H7 (cell line): ENCODE data around the gene C19orf12. TPM values are rescaled to one million over a fixed set of nuclear protein-coding genes. Genes with fewer than 3 reads are reported as not detected.

Experiments
- DNase-seq: peaks from one replicate; pipeline ENCODE4 v3.0.0; 2012
- H3K27me3 ChIP-seq: 2 replicates; pipeline ENCODE4 v1.6.0; 2011; ENCODE audit warnings: mild to moderate bottlenecking, low read length; ENCODE audit not compliant: control insufficient read depth, insufficient read depth
- H3K36me3 ChIP-seq: replicated peaks from 2 replicates; pipeline ENCODE4 v1.5.1; 2011; ENCODE audit warnings: low read length; ENCODE audit not compliant: control insufficient read depth, insufficient read depth
- H3K4me3 ChIP-seq: 2 replicates; pipeline ENCODE4 v1.5.1; 2011; ENCODE audit warnings: low read depth, mild to moderate bottlenecking, control low read depth, low read length, moderate library complexity; ENCODE audit not compliant: insufficient read depth
- total RNA-seq: library from RNA; depleted of rRNA; stranded (reverse); fragments of >200 nt; shearing (Covaris generic); gene quantifications from 2 replicates; pipeline ENCODE4 v1.2.3, GENCODE V29; 2014; rRNA removed

The C19orf12 gene
- total RNA-seq, 1 experiment from 2014 or later: 24.0 TPM

DNA sequence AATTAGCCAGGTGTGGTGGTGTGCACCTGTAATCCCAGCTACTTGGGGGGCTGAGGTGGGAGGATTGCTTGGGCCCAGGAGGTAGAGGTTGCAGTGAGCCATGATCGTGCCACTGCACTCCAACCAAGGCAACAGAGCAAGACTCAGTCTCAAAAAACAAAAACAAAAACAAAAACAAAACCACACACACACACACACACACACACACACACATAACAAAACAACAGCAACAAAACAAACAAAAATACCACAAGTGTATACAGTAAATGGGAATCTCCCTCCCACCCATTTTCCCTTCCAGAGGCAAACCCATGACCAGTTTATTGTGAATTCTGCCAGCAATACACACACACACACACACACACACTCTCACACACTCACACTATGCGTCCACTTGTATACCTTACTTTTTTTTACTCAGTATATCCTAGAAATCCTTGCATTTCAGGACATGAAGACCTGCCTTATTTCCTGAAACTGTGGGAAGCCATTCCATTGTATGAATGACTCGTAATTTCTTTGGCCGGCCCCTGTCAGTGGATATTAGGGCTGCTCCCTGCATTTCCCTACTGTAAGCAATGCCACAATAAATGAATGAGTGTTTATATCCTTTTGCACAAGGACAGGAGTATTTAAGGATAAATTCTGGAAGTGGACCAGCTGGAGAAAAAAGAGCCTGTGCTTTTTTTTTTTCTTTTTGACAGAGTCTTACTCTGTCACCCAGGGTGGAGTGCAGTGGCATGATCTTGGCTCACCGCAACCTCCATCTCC is 56.7 kb downstream of the C19orf12 start:
- Histone ChIP-seq H3K36me3 (no peaks in the 10 kb centered on the region), H3K4me3 (no peak overlapping the region), H3K27me3 (no peaks in the 10 kb centered on the region)
- DNase-seq: no peak

DNA sequence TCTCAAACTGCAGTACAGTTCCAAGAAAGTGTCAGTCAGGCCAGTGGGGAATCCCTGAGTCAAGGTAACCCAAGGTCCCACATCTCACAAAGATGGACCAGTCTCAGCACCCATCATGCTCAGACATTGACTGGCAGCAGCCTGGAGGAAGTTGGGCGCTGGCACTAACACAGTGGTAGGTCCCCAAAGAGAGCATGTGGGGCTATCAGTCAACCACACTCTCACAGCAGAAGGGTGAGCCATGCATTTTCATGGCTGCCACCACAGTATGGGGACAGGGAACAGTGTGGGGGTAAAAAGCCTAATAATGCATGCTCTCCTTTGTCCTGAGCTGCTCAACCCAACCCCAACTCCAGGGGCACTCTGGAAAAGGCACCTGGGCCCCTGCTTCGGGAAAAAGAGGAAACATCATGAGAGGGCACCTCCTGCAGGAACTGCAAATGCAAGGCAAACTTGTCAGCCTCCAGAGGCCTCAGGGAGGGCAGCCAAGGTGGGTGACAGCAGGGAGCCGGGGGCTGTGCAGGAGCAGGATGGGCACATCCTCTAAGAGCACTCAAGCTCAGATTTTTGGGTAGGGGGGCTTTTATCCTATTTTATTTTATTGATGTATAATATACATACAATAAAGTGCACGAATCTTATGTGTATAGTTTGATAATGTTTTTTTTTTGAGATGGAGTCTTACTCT is 59.3 kb downstream of the C19orf12 start:
- no peak overlapping the region for H3K4me3 ChIP-seq
- no peaks in the 10 kb centered on the region for H3K36me3 ChIP-seq
- peak; percentile 27 for DNase-seq
- no peaks in the 10 kb centered on the region for H3K27me3 ChIP-seq

DNA sequence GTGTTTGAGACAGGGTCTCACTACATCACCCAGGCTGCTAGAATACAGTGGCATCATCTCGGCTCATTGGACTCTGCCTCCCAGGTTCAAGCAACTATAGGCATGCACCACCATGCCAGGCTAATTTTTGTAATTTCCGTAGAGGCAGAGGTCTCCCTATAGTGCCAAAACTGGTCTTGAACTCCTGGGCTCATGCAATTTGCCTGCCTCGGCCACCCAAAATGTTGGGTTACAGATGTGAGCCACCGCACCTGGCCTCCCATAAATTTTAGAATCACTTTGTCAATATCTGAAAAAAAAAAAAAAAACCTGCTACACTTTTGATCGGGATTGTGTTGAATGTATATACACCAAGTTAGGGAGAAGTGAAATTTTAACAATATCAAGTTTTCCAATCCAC is 61.7 kb downstream of the C19orf12 start:
- DNase-seq: no peak
- H3K36me3 ChIP-seq: no peaks in the 10 kb centered on the region
- H3K4me3 ChIP-seq: no peak overlapping the region
- H3K27me3 ChIP-seq: no peaks in the 10 kb centered on the region

DNA sequence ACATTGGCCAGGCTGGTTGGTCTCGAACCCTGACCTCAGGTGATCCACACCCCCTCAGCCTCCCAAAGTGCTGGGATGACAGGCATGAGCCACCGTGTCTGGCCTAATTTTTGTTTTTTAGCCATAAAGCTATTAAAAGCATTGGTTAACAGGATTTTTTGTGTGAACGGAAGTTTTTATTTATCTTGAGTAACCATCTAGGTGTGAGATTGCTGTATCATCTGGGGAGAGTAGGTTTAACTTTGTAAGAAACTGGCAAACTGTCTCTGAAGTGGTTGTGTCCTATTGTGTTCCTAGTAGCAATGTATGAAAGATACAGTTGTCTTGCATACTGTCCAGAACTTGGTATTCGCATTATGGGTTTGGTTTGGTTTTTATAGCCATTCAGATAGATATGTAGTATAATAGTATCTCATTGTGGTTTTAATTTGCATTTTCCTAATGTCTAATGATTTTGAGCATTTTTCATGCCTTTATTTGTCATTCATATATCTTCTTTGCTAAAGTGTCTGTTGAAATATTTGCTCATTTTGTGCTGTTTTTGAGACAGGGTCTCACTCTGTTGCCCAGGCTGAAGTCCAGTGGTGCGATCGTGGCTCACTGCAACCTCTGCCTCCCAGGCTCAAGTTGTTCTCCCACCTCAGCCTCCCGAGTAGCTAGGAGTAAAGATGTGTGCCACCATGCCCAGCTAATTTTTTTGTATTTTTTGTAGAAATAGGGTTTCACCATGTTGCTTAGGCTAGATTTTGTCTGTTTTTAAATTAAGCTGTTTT is 63.3 kb downstream of the C19orf12 start:
- Histone ChIP-seq H3K36me3 (no peaks in the 10 kb centered on the region), H3K4me3 (no peak overlapping the region), H3K27me3 (no peaks in the 10 kb centered on the region)
- DNase-seq: no peak

DNA sequence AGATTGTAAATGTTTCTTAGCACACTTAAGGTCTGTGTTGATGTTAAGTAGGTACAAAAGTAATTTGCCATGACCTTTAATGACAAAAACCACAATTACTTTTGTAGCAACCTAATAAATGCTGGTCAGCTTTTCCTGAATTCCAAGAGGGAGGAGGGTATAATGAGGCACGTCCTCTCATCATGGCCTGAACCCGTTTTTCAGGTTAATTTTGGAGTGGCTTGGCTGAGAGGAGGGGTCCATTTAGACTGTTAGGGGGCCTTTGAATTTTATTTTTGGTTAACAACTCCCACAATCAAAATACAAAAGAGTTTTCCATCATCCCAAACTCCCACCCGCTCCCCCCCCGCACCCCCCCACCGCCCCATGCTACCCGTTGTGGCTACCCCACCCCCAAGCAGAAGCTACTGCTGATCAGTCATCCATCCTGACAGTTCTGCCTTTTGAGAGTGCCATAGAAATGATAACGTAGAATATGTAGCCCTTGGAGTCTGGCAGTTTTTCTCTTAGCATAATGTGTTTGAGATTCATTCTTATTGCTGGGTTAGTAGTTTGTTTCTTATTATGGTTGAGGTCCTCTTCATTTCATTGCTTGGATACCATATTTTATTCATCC is 64.2 kb downstream of the C19orf12 start:
- Histone ChIP-seq H3K4me3 (no peak overlapping the region), H3K36me3 (no peaks in the 10 kb centered on the region), H3K27me3 (no peaks in the 10 kb centered on the region)
- DNase-seq: peak; percentile 8

Other genes with a start within 250 kb of the C19orf12 start
- gene VSTM2B, start 189.3 kb downstream of the C19orf12 start, total RNA-seq: 0.48 and 0.96 TPM in 2 replicates
- 63.5 and 69.1 TPM in 2 replicates for gene POP4, start 109.0 kb downstream of the C19orf12 start, total RNA-seq
- gene PLEKHF1, start 49.8 kb downstream of the C19orf12 start, total RNA-seq: 12.9 and 19.4 TPM in 2 replicates
- 50.3 and 60.9 TPM in 2 replicates for gene CCNE1, start 96.7 kb upstream of the C19orf12 start, total RNA-seq
- gene URI1, start 227.0 kb upstream of the C19orf12 start, total RNA-seq: 44.3 and 70.3 TPM in 2 replicates